ENCODE results near the gene DNAJB6.

DNA sequence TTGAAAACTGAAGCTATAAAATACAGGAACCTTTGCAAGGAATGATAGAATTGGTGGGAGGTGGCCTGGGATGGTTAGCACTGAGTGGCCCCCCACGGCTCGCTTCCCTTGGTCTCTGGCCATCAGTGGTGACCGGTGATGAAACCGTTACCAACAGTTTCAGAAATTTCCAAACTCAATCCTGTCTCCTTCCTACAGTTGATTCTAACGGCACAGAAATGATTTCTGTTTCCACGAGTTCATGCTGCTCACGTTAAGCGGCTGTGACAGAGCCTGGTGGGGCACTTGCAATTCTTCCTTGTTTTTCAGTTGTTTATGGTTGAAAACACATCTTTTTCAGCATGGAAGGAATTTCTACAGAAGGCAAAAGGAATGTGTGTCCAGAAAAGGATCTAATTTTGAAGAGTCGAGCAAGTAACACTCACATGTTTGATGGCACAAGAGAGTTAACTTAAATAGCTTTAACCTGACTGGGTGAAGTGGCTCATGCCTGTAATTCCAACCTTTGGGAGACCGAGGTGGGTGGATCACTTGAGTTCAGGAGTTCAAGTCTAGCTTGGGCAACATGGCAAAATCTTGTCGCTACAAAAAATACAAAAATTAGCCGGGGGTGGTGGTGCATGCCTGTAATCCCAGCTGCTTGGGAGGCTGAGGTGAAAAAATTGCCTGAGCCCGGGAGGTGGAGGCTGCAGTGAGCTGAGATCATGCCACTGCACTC lies 100.1 kb downstream of the DNAJB6 start:
- TF ChIP-seq, protein P1, sequence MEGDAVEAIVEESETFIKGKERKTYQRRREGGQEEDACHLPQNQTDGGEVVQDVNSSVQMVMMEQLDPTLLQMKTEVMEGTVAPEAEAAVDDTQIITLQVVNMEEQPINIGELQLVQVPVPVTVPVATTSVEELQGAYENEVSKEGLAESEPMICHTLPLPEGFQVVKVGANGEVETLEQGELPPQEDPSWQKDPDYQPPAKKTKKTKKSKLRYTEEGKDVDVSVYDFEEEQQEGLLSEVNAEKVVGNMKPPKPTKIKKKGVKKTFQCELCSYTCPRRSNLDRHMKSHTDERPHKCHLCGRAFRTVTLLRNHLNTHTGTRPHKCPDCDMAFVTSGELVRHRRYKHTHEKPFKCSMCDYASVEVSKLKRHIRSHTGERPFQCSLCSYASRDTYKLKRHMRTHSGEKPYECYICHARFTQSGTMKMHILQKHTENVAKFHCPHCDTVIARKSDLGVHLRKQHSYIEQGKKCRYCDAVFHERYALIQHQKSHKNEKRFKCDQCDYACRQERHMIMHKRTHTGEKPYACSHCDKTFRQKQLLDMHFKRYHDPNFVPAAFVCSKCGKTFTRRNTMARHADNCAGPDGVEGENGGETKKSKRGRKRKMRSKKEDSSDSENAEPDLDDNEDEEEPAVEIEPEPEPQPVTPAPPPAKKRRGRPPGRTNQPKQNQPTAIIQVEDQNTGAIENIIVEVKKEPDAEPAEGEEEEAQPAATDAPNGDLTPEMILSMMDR (conservative IDR thresholded peaks at IDR 0.05; ENCODE audit: low read depth, low read length) = no peak
- TF ChIP-seq MAFK (IDR thresholded peaks at IDR 0.05; ENCODE audit: low read depth, low read length) (no peak), NFE2L2 (IDR thresholded peaks at IDR 0.05; ENCODE audit: low read depth, low read length) (no peak), MXI1 (IDR thresholded peaks at IDR 0.05; ENCODE audit: borderline replicate concordance, low read depth, low read length) (no peak), POLR2A (IDR thresholded peaks at IDR 0.05; ENCODE audit: low read depth, low read length) (no peak)

Data from IMR-90 (cell line).